ENCODE results near the gene ABHD17C.
"Not testable (repeated sequence)": the region's sequence is repeated elsewhere in the genome, so short reads cannot be mapped to it uniquely, and the experiment has no call there.

ABHD17C gene

DNA sequence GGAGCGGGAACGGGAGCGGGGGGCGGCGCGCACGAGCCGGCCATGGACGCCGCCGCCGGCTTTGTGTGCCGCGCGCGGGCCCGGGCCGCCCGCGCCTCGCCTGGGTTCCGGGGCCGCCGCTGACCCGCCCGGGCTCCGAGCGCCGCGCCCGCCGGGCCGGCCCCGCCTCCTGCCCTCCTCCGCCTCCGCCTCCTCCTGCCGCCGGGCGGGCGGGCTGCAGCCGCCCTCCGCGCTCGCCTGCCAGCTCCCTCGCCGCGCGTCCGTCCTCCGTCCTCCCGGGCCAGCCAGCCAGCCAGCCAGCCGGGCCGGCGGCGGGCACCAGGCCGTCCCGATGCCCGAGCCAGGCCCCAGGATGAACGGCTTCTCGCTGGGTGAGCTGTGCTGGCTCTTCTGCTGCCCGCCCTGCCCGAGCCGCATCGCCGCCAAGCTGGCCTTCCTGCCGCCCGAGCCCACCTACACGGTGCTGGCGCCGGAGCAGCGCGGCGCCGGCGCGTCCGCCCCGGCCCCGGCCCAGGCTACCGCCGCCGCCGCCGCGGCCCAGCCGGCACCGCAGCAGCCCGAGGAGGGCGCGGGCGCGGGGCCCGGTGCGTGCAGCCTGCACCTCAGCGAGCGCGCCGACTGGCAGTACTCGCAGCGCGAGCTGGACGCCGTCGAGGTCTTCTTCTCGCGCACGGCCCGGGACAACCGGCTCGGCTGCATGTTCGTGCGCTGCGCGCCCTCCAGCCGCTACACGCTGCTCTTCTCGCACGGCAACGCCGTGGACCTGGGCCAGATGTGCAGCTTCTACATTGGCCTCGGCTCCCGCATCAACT lies at the start of gene ABHD17C:
Gene ABHD17C, plus strand, starts transcription at position 212 of the 812 bp plus-strand sequence. Its CDS starts 120 bp downstream, at position 332.
- H3K4me3 ChIP-seq (replicated peaks; ENCODE audit: low read depth, low read length), result peak within 1 kb of the TSS; percentile 82

DNA sequence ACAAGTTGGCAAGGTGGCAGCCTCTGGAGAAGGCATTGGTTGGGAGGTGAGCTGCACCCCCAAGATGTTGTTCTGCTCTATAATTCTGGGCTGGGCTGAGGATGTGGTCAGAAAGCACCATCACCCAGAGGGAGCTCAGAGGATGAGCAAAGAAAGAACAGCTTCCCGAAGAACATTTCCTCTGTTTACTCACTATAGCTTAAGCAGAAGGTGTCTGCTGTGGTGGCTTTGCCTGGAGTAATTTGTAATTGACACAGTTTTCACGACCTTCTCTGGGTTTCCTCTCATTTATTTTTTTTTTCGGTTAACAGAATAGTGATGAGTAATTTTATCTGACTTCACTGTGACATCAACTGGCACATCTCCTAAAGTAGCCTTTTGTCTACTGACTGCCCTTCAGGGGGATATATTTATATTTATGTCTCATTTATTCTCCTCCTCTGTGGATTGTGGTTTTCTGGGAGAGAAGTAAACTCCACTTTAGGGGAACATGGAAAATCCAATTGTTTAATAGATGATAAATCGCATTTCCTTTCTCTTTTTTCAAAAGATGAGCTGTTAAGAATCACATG lies 49.5 kb upstream of the ABHD17C start:
- no peak for DNase-seq (ENCODE audit: low read depth)
- no peak overlapping the region for H3K4me3 ChIP-seq (replicated peaks; ENCODE audit: low read depth, low read length)
- TF ChIP-seq, protein P1, sequence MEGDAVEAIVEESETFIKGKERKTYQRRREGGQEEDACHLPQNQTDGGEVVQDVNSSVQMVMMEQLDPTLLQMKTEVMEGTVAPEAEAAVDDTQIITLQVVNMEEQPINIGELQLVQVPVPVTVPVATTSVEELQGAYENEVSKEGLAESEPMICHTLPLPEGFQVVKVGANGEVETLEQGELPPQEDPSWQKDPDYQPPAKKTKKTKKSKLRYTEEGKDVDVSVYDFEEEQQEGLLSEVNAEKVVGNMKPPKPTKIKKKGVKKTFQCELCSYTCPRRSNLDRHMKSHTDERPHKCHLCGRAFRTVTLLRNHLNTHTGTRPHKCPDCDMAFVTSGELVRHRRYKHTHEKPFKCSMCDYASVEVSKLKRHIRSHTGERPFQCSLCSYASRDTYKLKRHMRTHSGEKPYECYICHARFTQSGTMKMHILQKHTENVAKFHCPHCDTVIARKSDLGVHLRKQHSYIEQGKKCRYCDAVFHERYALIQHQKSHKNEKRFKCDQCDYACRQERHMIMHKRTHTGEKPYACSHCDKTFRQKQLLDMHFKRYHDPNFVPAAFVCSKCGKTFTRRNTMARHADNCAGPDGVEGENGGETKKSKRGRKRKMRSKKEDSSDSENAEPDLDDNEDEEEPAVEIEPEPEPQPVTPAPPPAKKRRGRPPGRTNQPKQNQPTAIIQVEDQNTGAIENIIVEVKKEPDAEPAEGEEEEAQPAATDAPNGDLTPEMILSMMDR (IDR thresholded peaks at IDR 0.05; ENCODE audit: low read length, missing control alignments), result no peak

More for the DNA sequence above, at the start of gene ABHD17C:
- TF ChIP-seq, protein P1 (IDR thresholded peaks at IDR 0.05; ENCODE audit: low read length, missing control alignments), result no peak
- peak; percentile 63 for DNase-seq (ENCODE audit: low read depth)

DNA sequence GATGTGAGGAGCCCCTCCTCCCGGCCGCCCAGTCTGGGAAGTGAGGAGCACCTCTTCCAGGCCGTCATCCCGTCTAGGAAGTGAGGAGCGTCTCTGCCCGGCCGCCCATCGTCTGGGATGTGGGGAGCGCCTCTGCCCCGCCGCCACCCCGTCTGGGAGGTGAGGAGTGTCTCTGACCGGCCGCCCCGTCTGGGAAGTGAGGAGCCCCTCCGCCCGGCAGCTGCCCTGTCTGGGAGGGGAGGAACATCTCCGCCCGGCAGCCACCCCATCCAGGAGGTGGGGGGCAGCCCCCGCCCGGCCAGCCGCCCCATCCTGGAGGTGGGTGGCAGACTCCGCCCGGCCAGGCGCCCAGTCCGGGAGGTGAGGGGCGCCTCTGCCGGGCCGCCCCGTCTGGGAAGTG lies 47.7 kb upstream of the ABHD17C start:
- not testable (repeated sequence) for DNase-seq (ENCODE audit: low read depth)

DNA sequence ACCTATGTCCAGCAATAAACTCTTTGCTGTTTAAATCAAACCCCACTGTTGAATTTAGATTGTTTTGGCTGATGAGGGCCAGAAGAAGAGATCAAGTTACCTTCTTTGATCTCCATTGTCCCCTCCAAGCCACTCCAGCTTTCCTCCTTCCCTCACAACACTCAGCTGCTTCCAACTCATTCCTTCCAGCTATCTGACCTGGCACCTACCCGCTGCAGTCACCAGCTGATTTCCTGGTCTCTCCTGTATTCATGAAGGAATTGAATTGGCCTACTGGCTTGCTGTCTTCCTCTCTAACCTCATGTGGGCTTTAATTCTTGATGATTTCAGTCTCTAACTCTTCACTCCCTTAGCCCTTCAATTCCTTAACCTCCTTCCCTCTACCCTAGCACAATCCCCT lies 40.8 kb upstream of the ABHD17C start:
- H3K4me3 ChIP-seq (replicated peaks; ENCODE audit: low read depth, low read length), result no peak overlapping the region
- DNase-seq (ENCODE audit: low read depth), result no peak
- TF ChIP-seq, protein P1 (IDR thresholded peaks at IDR 0.05; ENCODE audit: low read length, missing control alignments), result no peak

More for the DNA sequence above, 47.7 kb upstream of the ABHD17C start:
- H3K4me3 ChIP-seq (replicated peaks; ENCODE audit: low read depth, low read length), result not testable (repeated sequence)

DNA sequence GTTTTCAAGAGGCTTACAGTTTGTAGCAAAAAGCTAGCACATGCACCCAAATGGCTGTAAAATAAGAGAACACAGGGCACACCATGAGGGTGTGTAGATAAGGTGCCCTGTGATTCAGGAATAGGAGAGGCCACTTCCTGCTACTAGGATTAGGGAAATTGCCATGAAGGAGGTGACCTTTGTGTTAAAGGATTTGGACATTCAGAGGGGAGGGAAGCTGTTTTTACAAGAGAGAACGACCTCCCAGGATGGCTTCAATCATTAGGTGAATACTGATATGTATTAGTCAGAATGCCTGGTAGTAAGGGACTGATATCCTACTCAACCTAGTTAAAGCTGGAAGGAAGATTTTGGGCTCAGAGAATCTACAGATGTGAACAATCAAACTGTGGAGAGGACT lies 35.7 kb upstream of the ABHD17C start:
- DNase-seq (ENCODE audit: low read depth), result no peak
- no peak overlapping the region for H3K4me3 ChIP-seq (replicated peaks; ENCODE audit: low read depth, low read length)
- TF ChIP-seq, protein P1 (IDR thresholded peaks at IDR 0.05; ENCODE audit: low read length, missing control alignments), result no peak

DNA sequence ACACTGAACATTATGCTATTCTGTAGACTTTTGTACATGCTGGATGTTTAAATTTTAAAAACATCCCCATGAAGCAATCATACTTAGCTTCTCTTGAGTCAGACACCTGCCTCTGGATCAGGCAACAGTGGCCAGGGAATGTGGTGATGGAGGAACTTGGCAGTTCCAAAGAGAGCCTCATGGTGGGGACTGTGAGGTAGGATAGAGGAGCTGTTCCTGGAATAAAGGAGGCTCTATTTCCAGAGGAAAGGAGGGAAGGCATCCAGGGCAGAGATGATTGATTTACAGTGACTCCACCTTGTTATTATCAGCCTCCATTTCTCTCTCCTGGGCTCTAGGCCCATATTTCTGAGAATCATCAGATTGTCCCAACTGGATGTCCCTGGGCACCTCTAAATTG lies 35.0 kb upstream of the ABHD17C start:
- TF ChIP-seq, protein P1 (IDR thresholded peaks at IDR 0.05; ENCODE audit: low read length, missing control alignments), result peak; percentile 70
- DNase-seq (ENCODE audit: low read depth), result peak; percentile 67
- no peak overlapping the region for H3K4me3 ChIP-seq (replicated peaks; ENCODE audit: low read depth, low read length)

DNA sequence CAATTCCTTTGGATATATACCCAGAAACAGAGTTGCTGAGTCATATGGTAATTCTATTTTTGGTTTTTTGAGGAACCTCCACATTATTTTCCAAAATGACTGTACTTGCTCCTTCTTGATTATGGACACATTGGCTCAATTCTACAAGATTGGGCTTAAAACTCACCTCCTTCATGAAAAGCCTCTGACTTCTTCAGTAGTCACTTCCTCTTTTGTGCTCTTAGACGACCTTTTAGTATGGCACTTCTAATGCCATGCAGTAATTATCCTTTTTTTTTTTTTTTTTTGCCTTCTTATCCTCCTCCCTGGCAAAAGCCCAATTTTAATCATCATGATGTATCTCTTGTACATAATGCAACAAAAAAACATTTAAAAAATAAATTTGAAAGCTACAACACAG lies 33.0 kb upstream of the ABHD17C start:
- H3K4me3 ChIP-seq (replicated peaks; ENCODE audit: low read depth, low read length), result no peak overlapping the region
- TF ChIP-seq, protein P1 (IDR thresholded peaks at IDR 0.05; ENCODE audit: low read length, missing control alignments), result no peak
- DNase-seq (ENCODE audit: low read depth), result no peak
